Measurements from ENCODE around the gene EXO1.
"Not testable (repeated sequence)": the region's sequence is repeated elsewhere in the genome, so short reads cannot be mapped to it uniquely, and the experiment has no call there.

EXO1 gene

GRCh38 chr1:241847796-241848685 lies at the start of gene EXO1:
Gene EXO1 (plus strand): TSS chr1:241848204. CDS start chr1:241850426, 2,222 bp downstream.
- Histone ChIP-seq H3K4me1 (ENCODE audit: control insufficient read depth, insufficient read depth, low read length) (peaks cover 17% of the 10 kb centered on the region), H3K9me3 (ENCODE audit: control insufficient read depth, insufficient read depth, low read depth, low read length) (no peaks in the 10 kb centered on the region), H3K9ac (ENCODE audit: low read length) (peak within 1 kb of the TSS; percentile 94), H3K27me3 (ENCODE audit: control insufficient read depth, insufficient read depth, low read length) (no peaks in the 10 kb centered on the region), H3K27ac (ENCODE audit: low read depth, low read length) (peak within 1 kb of the TSS; percentile 97), H3K4me3 (ENCODE audit: low read depth, low read length) (peak within 1 kb of the TSS; percentile 99), H3K36me3 (ENCODE audit: control insufficient read depth, insufficient read depth, low read length) (peaks cover 29% of the 10 kb centered on the region)

GRCh38 chr1:241799416-241799815 lies 48.6 kb upstream of the EXO1 start:
- H3K9me3 ChIP-seq (ENCODE audit: control insufficient read depth, insufficient read depth, low read depth, low read length) = no peaks in the 10 kb centered on the region
- H3K27me3 ChIP-seq (ENCODE audit: control insufficient read depth, insufficient read depth, low read length) = no peaks in the 10 kb centered on the region
- H3K9ac ChIP-seq (ENCODE audit: low read length) = no peak overlapping the region
- H3K4me1 ChIP-seq (ENCODE audit: control insufficient read depth, insufficient read depth, low read length) = 0 out of 2 replicates have a peak, but pooled peaks cover 5% of the 10 kb centered on the region
- no peaks in the 10 kb centered on the region for H3K36me3 ChIP-seq (ENCODE audit: control insufficient read depth, insufficient read depth, low read length)
- no peak overlapping the region for H3K27ac ChIP-seq (ENCODE audit: low read depth, low read length)
- no peak overlapping the region for H3K4me3 ChIP-seq (ENCODE audit: low read depth, low read length)

GRCh38 chr1:241800640-241801039 lies 47.4 kb upstream of the EXO1 start:
- no peaks in the 10 kb centered on the region for H3K9me3 ChIP-seq (ENCODE audit: control insufficient read depth, insufficient read depth, low read depth, low read length)
- no peaks in the 10 kb centered on the region for H3K36me3 ChIP-seq (ENCODE audit: control insufficient read depth, insufficient read depth, low read length)

GRCh38 chr1:241802863-241803262 lies 45.1 kb upstream of the EXO1 start:
- Histone ChIP-seq H3K36me3 (ENCODE audit: control insufficient read depth, insufficient read depth, low read length) (no peaks in the 10 kb centered on the region), H3K9ac (ENCODE audit: low read length) (no peak overlapping the region), H3K4me3 (ENCODE audit: low read depth, low read length) (no peak overlapping the region), H3K9me3 (ENCODE audit: control insufficient read depth, insufficient read depth, low read depth, low read length) (no peaks in the 10 kb centered on the region), H3K27ac (ENCODE audit: low read depth, low read length) (no peak overlapping the region), H3K27me3 (ENCODE audit: control insufficient read depth, insufficient read depth, low read length) (no peaks in the 10 kb centered on the region), H3K4me1 (ENCODE audit: control insufficient read depth, insufficient read depth, low read length) (no peaks in the 10 kb centered on the region)

More at GRCh38 chr1:241800640-241801039, 47.4 kb upstream of the EXO1 start:
- no peak overlapping the region for H3K9ac ChIP-seq (ENCODE audit: low read length)
- H3K4me1 ChIP-seq (ENCODE audit: control insufficient read depth, insufficient read depth, low read length) = no peaks in the 10 kb centered on the region
- H3K4me3 ChIP-seq (ENCODE audit: low read depth, low read length) = no peak overlapping the region
- H3K27ac ChIP-seq (ENCODE audit: low read depth, low read length) = no peak overlapping the region
- no peaks in the 10 kb centered on the region for H3K27me3 ChIP-seq (ENCODE audit: control insufficient read depth, insufficient read depth, low read length)

- not testable (repeated sequence) for H3K4me3 ChIP-seq (ENCODE audit: low read depth, low read length); H3K9me3 ChIP-seq (ENCODE audit: control insufficient read depth, insufficient read depth, low read depth, low read length); H3K4me1 ChIP-seq (ENCODE audit: control insufficient read depth, insufficient read depth, low read length); H3K27me3 ChIP-seq (ENCODE audit: control insufficient read depth, insufficient read depth, low read length); H3K27ac ChIP-seq (ENCODE audit: low read depth, low read length); H3K9ac ChIP-seq (ENCODE audit: low read length); H3K36me3 ChIP-seq (ENCODE audit: control insufficient read depth, insufficient read depth, low read length)
Observed at GRCh38 chr1:241804706-241805105, 43.3 kb upstream of the EXO1 start.

GRCh38 chr1:241808265-241808664 lies 39.7 kb upstream of the EXO1 start:
- no peaks in the 10 kb centered on the region for H3K27me3 ChIP-seq (ENCODE audit: control insufficient read depth, insufficient read depth, low read length)
- H3K4me1 ChIP-seq (ENCODE audit: control insufficient read depth, insufficient read depth, low read length) = no peaks in the 10 kb centered on the region
- H3K9me3 ChIP-seq (ENCODE audit: control insufficient read depth, insufficient read depth, low read depth, low read length) = no peaks in the 10 kb centered on the region
- no peak overlapping the region for H3K9ac ChIP-seq (ENCODE audit: low read length)
- no peak overlapping the region for H3K27ac ChIP-seq (ENCODE audit: low read depth, low read length)
- no peak overlapping the region for H3K4me3 ChIP-seq (ENCODE audit: low read depth, low read length)
- no peaks in the 10 kb centered on the region for H3K36me3 ChIP-seq (ENCODE audit: control insufficient read depth, insufficient read depth, low read length)

GRCh38 chr1:241810769-241811405 lies 37.1 kb upstream of the EXO1 start:
- no peak overlapping the region for H3K9ac ChIP-seq (ENCODE audit: low read length)

GRCh38 chr1:241813768-241814320 lies 34.2 kb upstream of the EXO1 start:
- Histone ChIP-seq H3K36me3 (ENCODE audit: control insufficient read depth, insufficient read depth, low read length) (no peaks in the 10 kb centered on the region), H3K9me3 (ENCODE audit: control insufficient read depth, insufficient read depth, low read depth, low read length) (no peaks in the 10 kb centered on the region), H3K27me3 (ENCODE audit: control insufficient read depth, insufficient read depth, low read length) (no peaks in the 10 kb centered on the region), H3K4me1 (ENCODE audit: control insufficient read depth, insufficient read depth, low read length) (no peaks in the 10 kb centered on the region), H3K9ac (ENCODE audit: low read length) (no peak overlapping the region), H3K4me3 (ENCODE audit: low read depth, low read length) (no peak overlapping the region), H3K27ac (ENCODE audit: low read depth, low read length) (no peak overlapping the region)

More at GRCh38 chr1:241810769-241811405, 37.1 kb upstream of the EXO1 start:
- H3K4me1 ChIP-seq (ENCODE audit: control insufficient read depth, insufficient read depth, low read length) = no peaks in the 10 kb centered on the region
- no peak overlapping the region for H3K4me3 ChIP-seq (ENCODE audit: low read depth, low read length)
- H3K27ac ChIP-seq (ENCODE audit: low read depth, low read length) = no peak overlapping the region
- H3K36me3 ChIP-seq (ENCODE audit: control insufficient read depth, insufficient read depth, low read length) = no peaks in the 10 kb centered on the region
- H3K27me3 ChIP-seq (ENCODE audit: control insufficient read depth, insufficient read depth, low read length) = no peaks in the 10 kb centered on the region
- H3K9me3 ChIP-seq (ENCODE audit: control insufficient read depth, insufficient read depth, low read depth, low read length) = no peaks in the 10 kb centered on the region

GRCh38 chr1:241816008-241816407 lies 32.0 kb upstream of the EXO1 start:
- no peaks in the 10 kb centered on the region for H3K36me3 ChIP-seq (ENCODE audit: control insufficient read depth, insufficient read depth, low read length)
- no peaks in the 10 kb centered on the region for H3K27me3 ChIP-seq (ENCODE audit: control insufficient read depth, insufficient read depth, low read length)
- no peak overlapping the region for H3K27ac ChIP-seq (ENCODE audit: low read depth, low read length)
- H3K9me3 ChIP-seq (ENCODE audit: control insufficient read depth, insufficient read depth, low read depth, low read length) = no peaks in the 10 kb centered on the region
- no peak overlapping the region for H3K9ac ChIP-seq (ENCODE audit: low read length)
- H3K4me3 ChIP-seq (ENCODE audit: low read depth, low read length) = no peak overlapping the region
- no peaks in the 10 kb centered on the region for H3K4me1 ChIP-seq (ENCODE audit: control insufficient read depth, insufficient read depth, low read length)

GRCh38 chr1:241817331-241817792 lies 30.6 kb upstream of the EXO1 start:
- Histone ChIP-seq H3K9ac (ENCODE audit: low read length) (no peak overlapping the region), H3K4me3 (ENCODE audit: low read depth, low read length) (no peak overlapping the region)

More at GRCh38 chr1:241817331-241817792, 30.6 kb upstream of the EXO1 start:
- Histone ChIP-seq H3K27ac (ENCODE audit: low read depth, low read length) (no peak overlapping the region), H3K4me1 (ENCODE audit: control insufficient read depth, insufficient read depth, low read length) (no peaks in the 10 kb centered on the region), H3K27me3 (ENCODE audit: control insufficient read depth, insufficient read depth, low read length) (no peaks in the 10 kb centered on the region), H3K36me3 (ENCODE audit: control insufficient read depth, insufficient read depth, low read length) (no peaks in the 10 kb centered on the region), H3K9me3 (ENCODE audit: control insufficient read depth, insufficient read depth, low read depth, low read length) (no peaks in the 10 kb centered on the region)

Data from HUES6 (cell line).